GM12878 (cell line): Measurements from ENCODE around the gene PDE8B. TPM values are rescaled to one million over a fixed set of nuclear protein-coding genes. Genes with fewer than 3 reads are reported as not detected.

Source experiments
- ATAC-seq: fragments of 200-7000 bp; cut with Tn5 transposase; 3 replicates; pipeline ENCODE4 v1.9.1; 2020; ENCODE audit warnings: mild to moderate bottlenecking, moderate library complexity
- BruUV-seq: library from RNA; stranded (reverse); fragments of 400-500 nt; replicated peaks from 2 replicates; lab custom pipeline; 2021; lab: Mats Ljungman, UMichigan
- CTCF ChIA-PET: fragments of 300-600 bp; sonication (Branson Sonifier 250); formaldehyde crosslinking; extraction: SDS; loops from one replicate; lab custom pipeline; 2021; ENCODE audit warnings: inconsistent platforms; lab: Yijun Ruan, JAX
- POLR2A ChIA-PET: fragments of 350-600 bp; formaldehyde crosslinking; extraction: SDS; loops from one replicate; lab custom pipeline; 2021; ENCODE audit warnings: inconsistent platforms; lab: Charles Lee
- RAD21 ChIA-PET: fragments of 300-600 bp; sonication (Branson Sonifier 250); formaldehyde crosslinking; loops from one replicate; lab custom pipeline; 2023; ENCODE audit warnings: antibody characterized with exemption; ENCODE audit not compliant: unreplicated experiment; lab: Charles Lee
- SMC1A ChIA-PET: fragments of 300-600 bp; sonication (Branson Sonifier 250); formaldehyde crosslinking; loops from one replicate; lab custom pipeline; 2023; ENCODE audit not compliant: unreplicated experiment, uncharacterized antibody; lab: Charles Lee
- DNase-seq: peaks from one replicate; pipeline ENCODE4 v3.0.0-alpha.2; 2011; ENCODE audit warnings: low read depth, low spot score
- FAIRE-seq: peaks from 3 replicates; lab custom pipeline; 2011; peaks lifted over from hg19 to GRCh38; lab: Jason Lieb, UNC
- H2AFZ ChIP-seq: 2 replicates; pipeline ENCODE4 v1.6.0; 2011; ENCODE audit warnings: low read depth, low read length, control low read depth; ENCODE audit not compliant: control insufficient read depth
- H3K27ac ChIP-seq: 2 replicates; pipeline ENCODE4 v1.5.1; 2011; ENCODE audit warnings: control low read depth; ENCODE audit not compliant: control insufficient read depth, insufficient read depth
- H3K27me3 ChIP-seq, 2 experiments: replicated peaks in 1 of 2; 2 replicates each; pipeline versions ENCODE4 v1.6.0 to v1.6.1; 2011; ENCODE audit warnings: low read length in 1 of 2; ENCODE audit not compliant: control insufficient read depth in 2 of 2, insufficient read depth in 2 of 2
- H3K36me3 ChIP-seq, 2 experiments: 2 replicates each; pipeline ENCODE4 v1.5.1; 2011; ENCODE audit warnings: low read length in 1 of 2; ENCODE audit not compliant: control insufficient read depth in 2 of 2, insufficient read depth in 2 of 2
- H3K4me1 ChIP-seq: 2 replicates; pipeline ENCODE4 v1.6.1; 2011; ENCODE audit warnings: mild to moderate bottlenecking, low read length, moderate library complexity, mixed read lengths; ENCODE audit not compliant: control insufficient read depth, insufficient read depth
- H3K4me2 ChIP-seq: 2 replicates; pipeline ENCODE4 v1.6.0; 2011; ENCODE audit warnings: control low read depth; ENCODE audit not compliant: control insufficient read depth, insufficient read depth
- H3K4me3 ChIP-seq: fragments of 200-600 bp; sonication (generic); 2 replicates; pipeline ENCODE4 v1.5.1; 2016
- H3K79me2 ChIP-seq: 2 replicates; pipeline ENCODE4 v1.6.0; 2011; ENCODE audit warnings: low read length; ENCODE audit not compliant: control insufficient read depth, insufficient read depth
- H3K9ac ChIP-seq: 2 replicates; pipeline ENCODE4 v1.8.0; 2011; ENCODE audit warnings: low read length, control low read depth, mixed read lengths; ENCODE audit not compliant: control insufficient read depth, insufficient read depth
- H3K9me3 ChIP-seq: replicated peaks from 3 replicates; pipeline ENCODE4 v1.5.1; 2011; ENCODE audit warnings: mild to moderate bottlenecking, low read length; ENCODE audit not compliant: control insufficient read depth, insufficient read depth
- H4K20me1 ChIP-seq: 2 replicates; pipeline ENCODE4 v1.6.0; 2011; ENCODE audit not compliant: control insufficient read depth, insufficient read depth
- CBX3 ChIP-seq: fragments of 200-600 bp; sonication (generic); IDR thresholded peaks from 2 replicates; pipeline ENCODE4 v1.6.1; 2016; ENCODE audit warnings: low read depth, borderline replicate concordance
- CEBPB ChIP-seq, 2 experiments: fragments of 150-350 bp in 1 of 2; IDR thresholded peaks; 2 replicates each; pipeline ENCODE4 v1.6.1; 2012 to 2014; ENCODE audit warnings: low read depth in 2 of 2, low read length in 2 of 2, borderline replicate concordance in 1 of 2, inconsistent platforms in 1 of 2
- CHD4 ChIP-seq: fragments of 200-600 bp; sonication (generic); IDR thresholded peaks from 2 replicates; pipeline ENCODE4 v1.6.1; 2016; ENCODE audit warnings: mild to moderate bottlenecking
- GATAD2B ChIP-seq: fragments of 450-650 bp; conservative IDR thresholded peaks from 2 replicates; pipeline ENCODE4 v1.6.1; 2017; ENCODE audit warnings: low read depth, mild to moderate bottlenecking, moderate library complexity
- IRF4 ChIP-seq: IDR thresholded peaks from 2 replicates; pipeline ENCODE4 v1.6.1; 2011; ENCODE audit warnings: low read depth, low read length
- MEF2B ChIP-seq: fragments of 450-650 bp; IDR thresholded peaks from 2 replicates; pipeline ENCODE4 v1.6.1; 2018; ENCODE audit warnings: mild to moderate bottlenecking, moderate library complexity; ENCODE audit not compliant: partially characterized antibody, poor library complexity, severe bottlenecking
- NBN ChIP-seq: fragments of 450-650 bp; IDR thresholded peaks from 2 replicates; pipeline ENCODE4 v1.6.1; 2016
- NFYA ChIP-seq: IDR thresholded peaks from 2 replicates; pipeline ENCODE4 v1.6.1; 2011; ENCODE audit warnings: low read depth, mild to moderate bottlenecking, low read length, improper control_type of control experiment, borderline replicate concordance
- NR2C1 ChIP-seq: fragments of 450-650 bp; IDR thresholded peaks from 2 replicates; pipeline ENCODE4 v1.6.1; 2017; ENCODE audit warnings: antibody characterized with exemption, mild to moderate bottlenecking, moderate library complexity
- POU2F2 ChIP-seq: IDR thresholded peaks from 3 replicates; pipeline ENCODE4 v1.6.1; 2011; ENCODE audit warnings: low read depth, mild to moderate bottlenecking, low read length, borderline replicate concordance
- RAD51 ChIP-seq: fragments of 450-650 bp; IDR thresholded peaks from 2 replicates; pipeline ENCODE4 v1.6.1; 2016; ENCODE audit warnings: moderate library complexity, mild to moderate bottlenecking, inconsistent platforms
- SP1 ChIP-seq: IDR thresholded peaks from one replicate; pipeline ENCODE4 v1.6.1; 2011; ENCODE audit warnings: low read depth, low read length
- SREBF1 ChIP-seq: IDR thresholded peaks from 2 replicates; pipeline ENCODE4 v1.6.1; 2012; ENCODE audit warnings: mild to moderate bottlenecking, low read length
- SUPT20H ChIP-seq: IDR thresholded peaks from 2 replicates; pipeline ENCODE4 v1.6.1; 2011; ENCODE audit warnings: low read depth, mild to moderate bottlenecking, low read length, moderate library complexity, borderline replicate concordance; ENCODE audit not compliant: control insufficient read depth
- YY1 ChIP-seq: IDR thresholded peaks from 2 replicates; pipeline ENCODE4 v1.6.1; 2011; ENCODE audit warnings: low read depth, mild to moderate bottlenecking, low read length
- ZBTB4 ChIP-seq: fragments of 450-650 bp; formaldehyde crosslinking; IDR thresholded peaks from 2 replicates; pipeline ENCODE4 v1.4.0; 2022; ENCODE audit warnings: mild to moderate bottlenecking, moderate library complexity
- WGBS: methylation state at CpG from one replicate; pipeline ENCODE4 v1.1.6; 2016; ENCODE audit warnings: low lambda C conversion rate; ENCODE audit not compliant: insufficient replicate concordance, insufficient coverage; ENCODE audit errors: missing lambda C conversion rate; 5-methylcytosine and 5-hydroxymethylcytosine counted together
- in situ Hi-C: fragments of 300-500 bp; cut with MboI; formaldehyde crosslinking; loops from 9 replicates; pipeline ENCODE4 v1.14.3; 2018; ENCODE audit warnings: mixed read lengths
- intact Hi-C: fragments of 100-400 bp; cut with micrococcal nuclease; formaldehyde crosslinking; loops from one replicate; pipeline ENCODE4 v1.14.2; 2022; ENCODE audit not compliant: unreplicated experiment
- polyA plus RNA-seq, 11 experiments: library from polyadenylated mRNA; depleted of rRNA in 4 of 11; unstranded in 6 of 11; stranded (reverse) in 5 of 11; fragments of >200 nt; fragmentation: Nextera tagmentation in 4 of 11; fragmentation: Illumina TruSeq in 1 of 11; extraction: Ambion mirVana in 4 of 11; extraction: Trizol in 1 of 11; gene quantifications; 1 replicate in 1 of 11; 2 replicates in 10 of 11; pipeline versions ENCODE4 v1.2.1 to v1.2.3, GENCODE V29; 2011 to 2016; ENCODE audit warnings: inconsistent platforms in 2 of 11, missing spikeins in 2 of 11, low read depth in 1 of 11
- total RNA-seq, 4 experiments: library from RNA; depleted of rRNA in 3 of 4; stranded (reverse); fragments of >200 nt in 3 of 4; fragmentation: Illumina TruSeq in 1 of 4; extraction: Trizol in 1 of 4; gene quantifications; 2 replicates each; pipeline versions ENCODE4 v1.2.1 to v1.2.3, GENCODE V29; 2013 to 2021
- TF ChIP-seq, protein P1 (sequence below): IDR thresholded peaks from 2 replicates; pipeline ENCODE4 v1.6.1; 2011; ENCODE audit warnings: borderline replicate concordance, low read depth, mild to moderate bottlenecking, moderate library complexity, mixed read lengths, low read length; ENCODE audit not compliant: insufficient read depth; ENCODE audit errors: extremely low read length
- TF ChIP-seq, protein P2 (sequence below): IDR thresholded peaks from 2 replicates; pipeline ENCODE4 v1.6.1; 2011; ENCODE audit warnings: low read depth, low read length, improper control_type of control experiment, borderline replicate concordance
- TF ChIP-seq, protein P3 (sequence below): IDR thresholded peaks from 2 replicates; pipeline ENCODE4 v1.6.1; 2012; ENCODE audit warnings: low read depth, low read length, improper control_type of control experiment

Gene PDE8B
- total and polyA plus RNA-seq, 10 of the 15 experiments (the other 5 are each of a cell fraction or from before 2014, with no cell fraction given) = 0.03 to 0.44 (median 0.20) TPM; not detected in 3

GRCh38 chr5:77444356-77444755 lies 233.9 kb downstream of the PDE8B start:
- ATAC-seq (no peak), FAIRE-seq (no peak), DNase-seq (no peak)
- no peaks in the 10 kb centered on the region; the same call in 2 of the 3 replicates for H3K9me3 ChIP-seq
- H3K79me2 ChIP-seq = no peaks in the 10 kb centered on the region
- no peaks in the 10 kb centered on the region for H3K4me1 ChIP-seq
- ChIA-PET POLR2A (no interaction called here), CTCF (interaction anchor here (1.3 kb wide), 1 partner anchor 300 kb away, joined by 4 read pairs; no protein-coding TSS in a partner anchor)
- intact Hi-C loops = no loop called here
- no peaks in the 10 kb centered on the region for H4K20me1 ChIP-seq
- H2AFZ ChIP-seq = no peak overlapping the region
- H3K4me2 ChIP-seq = no peak overlapping the region
- H3K4me3 ChIP-seq = no peak overlapping the region
- H3K9ac ChIP-seq = no peak overlapping the region
- in situ Hi-C loops = no loop called here
- no TSS peak for BruUV-seq
- TF ChIP-seq NFYA (no peak), CBX3 (no peak), IRF4 (no peak), YY1 (no peak), SP1 (no peak), MEF2B (no peak), SREBF1 (no peak), CEBPB (IDR thresholded peaks at IDR 0.05; ENCODE audit: borderline replicate concordance in 1 of 2, low read depth in 2 of 2, low read length in 2 of 2) (no peak), ZBTB4 (CRISPR knock-in tag) (no peak), NR2C1 (no peak), NBN (no peak), POU2F2 (no peak), GATAD2B (no peak), SUPT20H (no peak), RAD51 (no peak), CHD4 (no peak)
- TF ChIP-seq, protein P1, sequence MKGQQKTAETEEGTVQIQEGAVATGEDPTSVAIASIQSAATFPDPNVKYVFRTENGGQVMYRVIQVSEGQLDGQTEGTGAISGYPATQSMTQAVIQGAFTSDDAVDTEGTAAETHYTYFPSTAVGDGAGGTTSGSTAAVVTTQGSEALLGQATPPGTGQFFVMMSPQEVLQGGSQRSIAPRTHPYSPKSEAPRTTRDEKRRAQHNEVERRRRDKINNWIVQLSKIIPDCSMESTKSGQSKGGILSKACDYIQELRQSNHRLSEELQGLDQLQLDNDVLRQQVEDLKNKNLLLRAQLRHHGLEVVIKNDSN = no peak
- TF ChIP-seq, protein P2, sequence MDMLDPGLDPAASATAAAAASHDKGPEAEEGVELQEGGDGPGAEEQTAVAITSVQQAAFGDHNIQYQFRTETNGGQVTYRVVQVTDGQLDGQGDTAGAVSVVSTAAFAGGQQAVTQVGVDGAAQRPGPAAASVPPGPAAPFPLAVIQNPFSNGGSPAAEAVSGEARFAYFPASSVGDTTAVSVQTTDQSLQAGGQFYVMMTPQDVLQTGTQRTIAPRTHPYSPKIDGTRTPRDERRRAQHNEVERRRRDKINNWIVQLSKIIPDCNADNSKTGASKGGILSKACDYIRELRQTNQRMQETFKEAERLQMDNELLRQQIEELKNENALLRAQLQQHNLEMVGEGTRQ = no peak
- TF ChIP-seq, protein P3, sequence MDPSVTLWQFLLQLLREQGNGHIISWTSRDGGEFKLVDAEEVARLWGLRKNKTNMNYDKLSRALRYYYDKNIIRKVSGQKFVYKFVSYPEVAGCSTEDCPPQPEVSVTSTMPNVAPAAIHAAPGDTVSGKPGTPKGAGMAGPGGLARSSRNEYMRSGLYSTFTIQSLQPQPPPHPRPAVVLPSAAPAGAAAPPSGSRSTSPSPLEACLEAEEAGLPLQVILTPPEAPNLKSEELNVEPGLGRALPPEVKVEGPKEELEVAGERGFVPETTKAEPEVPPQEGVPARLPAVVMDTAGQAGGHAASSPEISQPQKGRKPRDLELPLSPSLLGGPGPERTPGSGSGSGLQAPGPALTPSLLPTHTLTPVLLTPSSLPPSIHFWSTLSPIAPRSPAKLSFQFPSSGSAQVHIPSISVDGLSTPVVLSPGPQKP = no peak
- TF ChIP-seq, all 136 proteins: peak for 0
- Histone ChIP-seq H3K27ac (no peak overlapping the region), H3K27me3 (no peaks in the 10 kb centered on the region), H3K36me3 (peaks cover 3 to 13% of the 10 kb centered on the region in 2 experiments; a peak in 3 of 4 replicates)
- ChIA-PET SMC1A (interaction anchor here (1.0 to 1.5 kb wide), 2 partner anchors 45 to 48 kb away, joined by 3 read pairs; no protein-coding TSS in a partner anchor), RAD21 (no interaction called here)
- 100% methylated on average over 1 of the region's 1 CpG for WGBS
